ENCODE results near the gene CMYA5.

Gene CMYA5

GRCh38 chr5:79834754-79835714, 145.4 kb downstream of the CMYA5 start:
- no peak for DNase-seq (ENCODE audit: low read depth)

- no peak for DNase-seq (ENCODE audit: low read depth)
Measured at GRCh38 chr5:79837761-79838551, 148.3 kb downstream of the CMYA5 start.

- no peak for DNase-seq (ENCODE audit: low read depth)
Measured at GRCh38 chr5:79840084-79840990, 150.7 kb downstream of the CMYA5 start.

GRCh38 chr5:79841172-79841571, 151.5 kb downstream of the CMYA5 start:
- no peak for DNase-seq (ENCODE audit: low read depth)

GRCh38 chr5:79842006-79842881, 152.6 kb downstream of the CMYA5 start:
- no peak for DNase-seq (ENCODE audit: low read depth)

- no peak for DNase-seq (ENCODE audit: low read depth)
Measured at GRCh38 chr5:79842991-79843390, 153.4 kb downstream of the CMYA5 start.

GRCh38 chr5:79843450-79844388, 154.1 kb downstream of the CMYA5 start:
- no peak for DNase-seq (ENCODE audit: low read depth)

- no peak for DNase-seq (ENCODE audit: low read depth)
Measured at GRCh38 chr5:79844571-79844970, 154.9 kb downstream of the CMYA5 start.

- no peak for DNase-seq (ENCODE audit: low read depth)
Measured at GRCh38 chr5:79845448-79846197, 156.0 kb downstream of the CMYA5 start.

GRCh38 chr5:79846198-79846521, 156.5 kb downstream of the CMYA5 start:
- no peak for DNase-seq (ENCODE audit: low read depth)

- DNase-seq (ENCODE audit: low read depth), result no peak
Measured at GRCh38 chr5:79847561-79847960, 157.9 kb downstream of the CMYA5 start.

- DNase-seq (ENCODE audit: low read depth), result no peak
Measured at GRCh38 chr5:79849061-79849460, 159.4 kb downstream of the CMYA5 start.

All from activated T-helper 1 cell treated with Interleukin-2 at 50 U/mL for 16 hours (primary cell).